NCI-H1417 treated with DMSO at 0.1 percent for 48 hours (cell line): ENCODE data around the gene ZNF346.

Source experiments
- DNase-seq: peaks from one replicate; lab custom pipeline; 2025; lab: John Stamatoyannopoulos, UW

The ZNF346 gene

DNA sequence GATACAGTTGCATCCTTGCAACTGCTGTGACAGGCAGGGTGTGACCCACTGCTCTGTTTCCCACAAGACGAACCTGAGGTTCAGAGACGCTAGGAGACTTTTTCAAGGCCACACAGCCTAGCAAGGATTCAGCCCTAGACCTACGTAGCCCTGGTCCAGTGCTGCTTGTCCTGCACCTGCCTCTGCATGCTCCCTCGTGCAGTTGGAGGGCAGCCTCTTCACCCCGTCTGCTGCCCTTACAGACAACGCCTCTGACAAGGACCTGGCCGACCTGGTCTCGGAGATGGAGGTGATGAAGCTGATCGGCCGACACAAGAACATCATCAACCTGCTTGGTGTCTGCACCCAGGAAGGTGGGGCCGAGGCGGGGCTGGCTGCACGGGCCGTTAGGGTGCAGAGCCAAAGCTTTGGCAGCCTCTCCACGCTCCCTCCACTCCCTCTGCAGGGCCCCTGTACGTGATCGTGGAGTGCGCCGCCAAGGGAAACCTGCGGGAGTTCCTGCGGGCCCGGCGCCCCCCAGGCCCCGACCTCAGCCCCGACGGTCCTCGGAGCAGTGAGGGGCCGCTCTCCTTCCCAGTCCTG, 72.7 kb downstream of the ZNF346 start:
- DNase-seq = no peak

DNA sequence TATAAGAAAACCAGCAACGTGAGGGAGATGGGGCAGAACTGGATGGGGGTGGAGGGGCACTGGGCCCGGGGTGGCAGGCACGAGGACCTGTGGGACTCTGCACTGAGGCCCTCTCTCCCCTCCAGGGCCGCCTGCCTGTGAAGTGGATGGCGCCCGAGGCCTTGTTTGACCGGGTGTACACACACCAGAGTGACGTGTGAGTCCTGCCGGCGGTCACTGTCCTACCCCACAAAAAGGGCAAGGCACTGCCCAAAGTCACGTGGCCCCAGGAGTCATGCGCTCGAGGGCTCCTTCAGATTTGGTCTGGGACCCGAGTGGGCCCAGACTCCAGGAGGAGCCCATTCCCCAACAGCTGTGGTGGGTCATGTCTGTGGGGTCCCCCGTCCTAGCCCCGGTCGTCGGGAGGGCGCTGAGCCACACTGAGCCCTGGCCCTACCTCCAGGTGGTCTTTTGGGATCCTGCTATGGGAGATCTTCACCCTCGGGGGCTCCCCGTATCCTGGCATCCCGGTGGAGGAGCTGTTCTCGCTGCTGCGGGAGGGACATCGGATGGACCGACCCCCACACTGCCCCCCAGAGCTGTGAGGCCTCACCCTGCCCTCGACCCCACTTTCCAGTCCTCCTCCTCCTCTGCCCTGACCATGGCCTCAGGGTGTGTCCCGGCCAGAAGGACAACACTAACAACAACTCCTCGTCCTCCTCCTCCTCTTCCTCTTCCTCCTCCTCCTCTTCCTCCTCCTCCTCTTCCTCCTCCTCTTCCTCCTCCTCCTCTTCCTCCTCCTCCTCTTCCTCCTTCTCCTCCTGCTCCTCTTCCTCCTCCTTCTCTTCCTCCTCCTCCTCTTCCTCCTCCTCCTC, 73.9 kb downstream of the ZNF346 start:
- no peak for DNase-seq

DNA sequence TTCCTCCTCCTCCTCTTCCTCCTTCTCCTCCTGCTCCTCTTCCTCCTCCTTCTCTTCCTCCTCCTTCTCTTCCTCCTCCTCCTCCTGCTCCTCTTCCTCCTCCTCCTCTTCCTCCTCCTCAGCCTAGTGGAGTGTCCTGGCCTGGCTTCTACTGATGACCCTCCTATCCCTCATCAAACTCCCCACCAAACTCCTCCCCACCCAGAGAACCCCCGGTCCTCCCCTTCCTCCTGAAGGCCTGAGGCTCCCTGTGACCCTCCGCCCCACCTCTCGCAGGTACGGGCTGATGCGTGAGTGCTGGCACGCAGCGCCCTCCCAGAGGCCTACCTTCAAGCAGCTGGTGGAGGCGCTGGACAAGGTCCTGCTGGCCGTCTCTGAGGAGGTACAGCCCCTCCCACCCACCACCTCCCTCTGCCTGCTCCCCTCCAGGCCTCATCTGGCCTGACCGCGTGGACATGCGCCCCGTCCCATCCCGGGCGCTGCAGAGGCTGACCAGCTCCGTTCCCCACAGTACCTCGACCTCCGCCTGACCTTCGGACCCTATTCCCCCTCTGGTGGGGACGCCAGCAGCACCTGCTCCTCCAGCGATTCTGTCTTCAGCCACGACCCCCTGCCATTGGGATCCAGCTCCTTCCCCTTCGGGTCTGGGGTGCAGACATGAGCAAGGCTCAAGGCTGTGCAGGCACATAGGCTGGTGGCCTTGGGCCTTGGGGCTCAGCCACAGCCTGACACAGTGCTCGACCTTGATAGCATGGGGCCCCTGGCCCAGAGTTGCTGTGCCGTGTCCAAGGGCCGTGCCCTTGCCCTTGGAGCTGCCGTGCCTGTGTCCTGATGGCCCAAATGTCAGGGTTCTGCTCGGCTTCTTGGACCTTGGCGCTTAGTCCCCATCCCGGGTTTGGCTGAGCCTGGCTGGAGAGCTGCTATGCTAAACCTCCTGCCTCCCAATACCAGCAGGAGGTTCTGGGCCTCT, 74.8 kb downstream of the ZNF346 start:
- no peak for DNase-seq

DNA sequence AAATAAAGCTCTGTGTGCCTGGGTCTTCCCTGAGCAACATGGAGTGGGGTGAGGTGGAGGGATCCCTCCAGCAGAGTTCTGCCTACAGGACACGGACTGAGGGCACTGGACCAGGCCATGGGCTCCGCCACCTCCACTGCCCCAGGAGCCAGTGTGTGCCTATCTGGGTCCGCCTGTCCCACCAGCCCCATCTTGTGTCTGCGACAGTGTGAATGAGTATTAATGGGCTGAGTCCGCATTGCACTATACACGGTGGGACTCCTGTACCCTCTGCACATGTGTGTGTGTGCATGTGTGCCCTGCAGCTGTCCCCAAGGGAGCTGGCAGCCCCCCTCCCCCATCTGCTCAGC, 75.6 kb downstream of the ZNF346 start:
- DNase-seq = no peak

- DNase-seq = no peak
Measured at GRCh38 chr5:177098470-177099141, 76.1 kb downstream of the ZNF346 start.

- DNase-seq = no peak
Measured at GRCh38 chr5:177099422-177100093, 77.1 kb downstream of the ZNF346 start.

DNA sequence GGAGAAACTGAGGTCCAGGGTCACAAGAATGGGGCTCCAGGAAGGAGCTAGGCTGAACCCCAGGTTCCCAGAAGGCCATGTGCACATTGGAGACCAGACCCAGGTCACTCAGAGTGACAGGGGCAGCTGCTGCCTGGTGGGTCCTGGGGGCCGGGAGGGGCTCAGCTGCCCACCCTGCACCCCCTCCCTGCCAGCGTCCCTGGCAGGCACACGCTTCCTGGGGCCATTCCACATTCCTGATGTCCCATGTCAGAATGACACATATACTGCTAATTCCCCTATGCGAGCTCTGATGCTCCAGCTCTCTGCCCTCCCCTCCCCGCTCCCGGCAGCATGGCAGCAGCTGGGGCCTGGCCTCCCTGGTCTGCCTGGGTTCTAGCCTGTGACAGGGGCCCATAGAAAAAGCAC, 78.2 kb downstream of the ZNF346 start:
- no peak for DNase-seq

- DNase-seq = no peak
Measured at GRCh38 chr5:177103523-177104253, 81.2 kb downstream of the ZNF346 start.

DNA sequence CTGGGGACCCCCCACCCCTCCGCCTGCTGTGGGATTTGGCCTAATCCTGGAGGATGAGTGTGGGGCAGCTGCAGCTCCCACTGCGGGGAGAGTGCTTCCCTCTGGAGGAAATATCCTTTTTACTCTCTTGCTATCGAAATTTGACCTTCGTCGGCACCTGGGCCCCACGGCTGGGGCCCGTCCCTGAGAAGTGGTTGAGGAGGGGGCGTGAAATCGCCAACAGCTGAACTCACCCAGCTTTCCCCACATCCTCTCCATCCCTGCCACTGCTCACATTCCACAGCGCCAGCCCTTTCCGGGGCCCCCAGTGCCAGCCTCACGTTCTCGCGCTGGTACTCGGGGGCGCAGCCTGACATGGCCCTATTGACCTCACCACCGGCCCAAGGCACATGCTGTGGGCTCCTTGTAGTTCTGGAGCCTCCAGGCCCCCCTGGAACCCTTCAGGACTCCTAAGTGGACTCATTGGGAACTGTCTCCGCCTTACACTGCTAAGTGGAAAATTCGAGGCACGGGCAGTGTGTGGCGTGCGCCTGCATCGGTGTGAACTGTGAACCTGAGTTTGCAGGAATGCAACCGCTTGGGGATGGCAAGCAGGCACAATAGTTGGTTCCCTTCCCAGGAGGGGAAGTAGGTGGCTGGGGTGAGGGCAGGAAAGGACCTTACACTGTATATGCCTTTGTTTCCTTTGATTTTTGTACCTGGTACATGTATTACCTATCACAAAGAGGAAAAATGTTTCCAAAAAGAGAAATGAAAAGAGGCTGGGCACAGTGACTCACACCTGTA, 83.4 kb downstream of the ZNF346 start:
- DNase-seq = no peak

DNA sequence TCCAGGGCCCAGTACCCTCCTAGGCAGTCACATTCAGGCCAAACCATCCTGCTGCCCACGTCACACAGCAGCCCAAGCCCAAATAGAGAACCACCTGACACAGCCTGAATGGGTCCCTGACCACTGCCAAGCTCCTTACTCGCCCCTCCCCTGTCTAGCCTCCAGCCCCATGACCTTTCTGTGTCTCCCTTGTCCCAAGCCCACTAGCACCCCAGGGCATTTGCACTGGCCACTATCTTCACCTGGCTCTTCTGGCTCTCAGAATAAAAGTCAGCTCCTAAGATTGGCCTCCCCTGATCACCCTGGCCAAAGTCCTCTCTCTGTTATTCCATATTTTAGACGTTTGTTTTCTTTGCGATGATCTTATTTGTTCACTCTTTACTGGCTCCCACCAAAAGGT, 84.7 kb downstream of the ZNF346 start:
- no peak for DNase-seq

GRCh38 chr5:177109810-177110209, 87.3 kb downstream of the ZNF346 start:
- no peak for DNase-seq

DNA sequence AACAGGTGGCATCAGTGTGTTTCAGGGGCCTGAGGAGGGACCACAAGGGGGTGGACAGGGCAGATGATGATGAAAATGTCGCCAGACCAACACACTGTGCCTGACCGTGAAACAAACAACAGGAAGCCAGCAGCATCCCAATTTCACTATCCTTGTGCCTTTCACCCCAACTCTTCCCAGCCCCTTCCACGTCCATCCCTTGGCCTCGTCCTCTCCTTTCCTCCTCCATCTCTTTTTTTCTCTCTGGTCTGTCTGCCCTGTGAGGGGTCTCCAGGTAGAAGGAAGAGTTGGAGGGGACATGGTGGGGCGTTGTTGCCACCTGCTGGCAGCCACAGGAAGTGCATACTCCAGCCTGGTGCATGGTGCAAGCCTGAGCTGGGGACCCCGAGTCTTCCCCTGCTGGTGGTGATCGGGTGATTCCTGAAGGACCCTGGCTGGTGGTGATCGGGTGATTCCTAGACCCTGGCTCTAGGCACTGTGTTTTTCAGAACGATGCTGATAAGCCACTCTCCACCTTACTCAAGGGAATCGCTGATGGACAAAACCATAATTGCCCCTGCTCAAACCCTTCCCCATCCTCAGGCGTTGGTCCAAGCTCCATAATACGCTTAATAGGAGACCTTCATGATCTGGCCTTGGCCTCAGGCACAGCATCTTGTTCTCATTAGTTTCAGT, 89.4 kb downstream of the ZNF346 start:
- no peak for DNase-seq

DNA sequence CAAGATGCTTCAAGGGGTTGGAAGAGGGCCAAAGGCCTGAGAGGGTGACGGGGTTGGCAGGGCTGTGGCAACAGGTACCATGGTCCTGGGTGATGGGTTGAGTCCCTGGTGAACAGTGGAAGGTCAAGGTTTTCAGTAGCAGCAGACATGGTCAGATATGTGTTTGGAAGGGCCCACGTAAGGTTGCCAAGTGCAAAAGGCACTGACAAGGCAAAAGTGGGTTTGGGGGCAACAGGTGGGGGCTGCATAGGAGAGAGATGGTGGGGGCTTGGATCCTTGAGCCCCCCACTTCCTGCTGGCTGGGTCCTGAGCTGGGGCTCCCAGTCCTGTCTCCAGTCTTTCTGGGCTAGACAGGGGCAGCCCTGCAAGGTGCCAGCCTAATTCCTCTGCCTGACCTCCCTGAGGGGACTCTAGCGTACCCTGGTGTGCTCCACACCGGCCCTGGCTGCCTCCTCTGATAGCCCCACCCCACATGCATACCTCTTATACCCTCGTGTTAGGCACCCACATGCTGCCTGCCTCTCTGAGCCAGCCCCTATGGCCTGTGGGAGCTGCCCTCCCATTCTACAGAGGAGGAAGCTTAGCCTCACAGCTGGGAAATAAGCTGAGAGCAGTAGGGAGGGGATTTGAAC, 90.2 kb downstream of the ZNF346 start:
- DNase-seq = no peak

GRCh38 chr5:177113566-177114424, 91.3 kb downstream of the ZNF346 start:
- no peak for DNase-seq

GRCh38 chr5:177116631-177117373, 94.3 kb downstream of the ZNF346 start:
- DNase-seq = no peak

- DNase-seq = no peak
Measured at GRCh38 chr5:177117441-177118045, 95.0 kb downstream of the ZNF346 start.

DNA sequence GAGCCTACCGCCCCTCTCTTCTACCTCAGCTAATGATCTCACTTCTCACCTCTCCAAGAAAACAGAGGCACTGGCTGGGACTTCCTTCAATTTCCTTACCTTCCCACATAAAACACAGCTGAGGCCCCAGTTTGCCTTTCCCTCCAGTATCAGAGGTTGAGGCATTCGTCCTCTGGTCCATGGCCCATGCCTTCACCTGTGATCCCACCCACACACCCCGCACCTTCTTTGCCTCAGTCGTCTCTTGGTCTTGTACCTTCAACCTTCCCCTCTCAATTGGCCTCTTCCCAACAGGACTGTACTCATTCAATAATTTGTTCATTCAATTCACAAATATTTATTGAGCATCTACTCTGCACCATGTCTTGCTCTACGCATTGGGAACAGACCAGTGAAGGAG, 100.1 kb downstream of the ZNF346 start:
- DNase-seq = no peak
